GM12878 (cell line): ENCODE results near the gene PPP2R3B. TPM values are rescaled to one million over a fixed set of nuclear protein-coding genes. Genes with fewer than 3 reads are reported as not detected.

Experiments
- ATAC-seq: fragments of 200-7000 bp; cut with Tn5 transposase; 3 replicates; pipeline ENCODE4 v1.9.1; 2020; ENCODE audit warnings: mild to moderate bottlenecking, moderate library complexity
- BruUV-seq: library from RNA; stranded (reverse); fragments of 400-500 nt; replicated peaks from 2 replicates; lab custom pipeline; 2021; lab: Mats Ljungman, UMichigan
- CTCF ChIA-PET: fragments of 300-600 bp; sonication (Branson Sonifier 250); formaldehyde crosslinking; extraction: SDS; loops from one replicate; lab custom pipeline; 2021; ENCODE audit warnings: inconsistent platforms; lab: Yijun Ruan, JAX
- POLR2A ChIA-PET: fragments of 350-600 bp; formaldehyde crosslinking; extraction: SDS; loops from one replicate; lab custom pipeline; 2021; ENCODE audit warnings: inconsistent platforms; lab: Charles Lee
- RAD21 ChIA-PET: fragments of 300-600 bp; sonication (Branson Sonifier 250); formaldehyde crosslinking; loops from one replicate; lab custom pipeline; 2023; ENCODE audit warnings: antibody characterized with exemption; ENCODE audit not compliant: unreplicated experiment; lab: Charles Lee
- SMC1A ChIA-PET: fragments of 300-600 bp; sonication (Branson Sonifier 250); formaldehyde crosslinking; loops from one replicate; lab custom pipeline; 2023; ENCODE audit not compliant: unreplicated experiment, uncharacterized antibody; lab: Charles Lee
- DNase-seq: peaks from one replicate; pipeline ENCODE4 v3.0.0-alpha.2; 2011; ENCODE audit warnings: low read depth, low spot score
- FAIRE-seq: peaks from 3 replicates; lab custom pipeline; 2011; peaks lifted over from hg19 to GRCh38; lab: Jason Lieb, UNC
- H2AFZ ChIP-seq: 2 replicates; pipeline ENCODE4 v1.6.0; 2011; ENCODE audit warnings: low read depth, low read length, control low read depth; ENCODE audit not compliant: control insufficient read depth
- H3K27ac ChIP-seq: 2 replicates; pipeline ENCODE4 v1.5.1; 2011; ENCODE audit warnings: control low read depth; ENCODE audit not compliant: control insufficient read depth, insufficient read depth
- H3K27me3 ChIP-seq, 2 experiments: replicated peaks in 1 of 2; 2 replicates each; pipeline versions ENCODE4 v1.6.0 to v1.6.1; 2011; ENCODE audit warnings: low read length in 1 of 2; ENCODE audit not compliant: control insufficient read depth in 2 of 2, insufficient read depth in 2 of 2
- H3K36me3 ChIP-seq, 2 experiments: 2 replicates each; pipeline ENCODE4 v1.5.1; 2011; ENCODE audit warnings: low read length in 1 of 2; ENCODE audit not compliant: control insufficient read depth in 2 of 2, insufficient read depth in 2 of 2
- H3K4me1 ChIP-seq: 2 replicates; pipeline ENCODE4 v1.6.1; 2011; ENCODE audit warnings: mild to moderate bottlenecking, low read length, moderate library complexity, mixed read lengths; ENCODE audit not compliant: control insufficient read depth, insufficient read depth
- H3K4me2 ChIP-seq: 2 replicates; pipeline ENCODE4 v1.6.0; 2011; ENCODE audit warnings: control low read depth; ENCODE audit not compliant: control insufficient read depth, insufficient read depth
- H3K4me3 ChIP-seq: fragments of 200-600 bp; sonication (generic); 2 replicates; pipeline ENCODE4 v1.5.1; 2016
- H3K79me2 ChIP-seq: 2 replicates; pipeline ENCODE4 v1.6.0; 2011; ENCODE audit warnings: low read length; ENCODE audit not compliant: control insufficient read depth, insufficient read depth
- H3K9ac ChIP-seq: 2 replicates; pipeline ENCODE4 v1.8.0; 2011; ENCODE audit warnings: low read length, control low read depth, mixed read lengths; ENCODE audit not compliant: control insufficient read depth, insufficient read depth
- H3K9me3 ChIP-seq: replicated peaks from 3 replicates; pipeline ENCODE4 v1.5.1; 2011; ENCODE audit warnings: mild to moderate bottlenecking, low read length; ENCODE audit not compliant: control insufficient read depth, insufficient read depth
- H4K20me1 ChIP-seq: 2 replicates; pipeline ENCODE4 v1.6.0; 2011; ENCODE audit not compliant: control insufficient read depth, insufficient read depth
- EGR1 ChIP-seq, 2 experiments: IDR thresholded peaks; 1 replicate in 1 of 2; 2 replicates in 1 of 2; pipeline ENCODE4 v1.6.1; 2011 to 2012; ENCODE audit warnings: low read depth in 2 of 2, low read length in 2 of 2, borderline replicate concordance in 1 of 2, mild to moderate bottlenecking in 1 of 2, moderate library complexity in 1 of 2
- WGBS: methylation state at CpG from one replicate; pipeline ENCODE4 v1.1.6; 2016; ENCODE audit warnings: low lambda C conversion rate; ENCODE audit not compliant: insufficient replicate concordance, insufficient coverage; ENCODE audit errors: missing lambda C conversion rate; 5-methylcytosine and 5-hydroxymethylcytosine counted together
- in situ Hi-C: fragments of 300-500 bp; cut with MboI; formaldehyde crosslinking; loops from 9 replicates; pipeline ENCODE4 v1.14.3; 2018; ENCODE audit warnings: mixed read lengths
- intact Hi-C: fragments of 100-400 bp; cut with micrococcal nuclease; formaldehyde crosslinking; loops from one replicate; pipeline ENCODE4 v1.14.2; 2022; ENCODE audit not compliant: unreplicated experiment
- polyA plus RNA-seq, 11 experiments: library from polyadenylated mRNA; depleted of rRNA in 4 of 11; unstranded in 6 of 11; stranded (reverse) in 5 of 11; fragments of >200 nt; fragmentation: Nextera tagmentation in 4 of 11; fragmentation: Illumina TruSeq in 1 of 11; extraction: Ambion mirVana in 4 of 11; extraction: Trizol in 1 of 11; gene quantifications; 1 replicate in 1 of 11; 2 replicates in 10 of 11; pipeline versions ENCODE4 v1.2.1 to v1.2.3, GENCODE V29; 2011 to 2016; ENCODE audit warnings: inconsistent platforms in 2 of 11, missing spikeins in 2 of 11, low read depth in 1 of 11
- total RNA-seq, 4 experiments: library from RNA; depleted of rRNA in 3 of 4; stranded (reverse); fragments of >200 nt in 3 of 4; fragmentation: Illumina TruSeq in 1 of 4; extraction: Trizol in 1 of 4; gene quantifications; 2 replicates each; pipeline versions ENCODE4 v1.2.1 to v1.2.3, GENCODE V29; 2013 to 2021
- TF ChIP-seq, protein P1 (sequence below): IDR thresholded peaks from 2 replicates; pipeline ENCODE4 v1.6.1; 2012; ENCODE audit warnings: low read length, inconsistent platforms

The PPP2R3B gene
- total and polyA plus RNA-seq, 10 of the 15 experiments (the other 5 are each of a cell fraction or from before 2014, with no cell fraction given), result 0.11 to 34.3 (median 9.7) TPM; not detected in 1

DNA sequence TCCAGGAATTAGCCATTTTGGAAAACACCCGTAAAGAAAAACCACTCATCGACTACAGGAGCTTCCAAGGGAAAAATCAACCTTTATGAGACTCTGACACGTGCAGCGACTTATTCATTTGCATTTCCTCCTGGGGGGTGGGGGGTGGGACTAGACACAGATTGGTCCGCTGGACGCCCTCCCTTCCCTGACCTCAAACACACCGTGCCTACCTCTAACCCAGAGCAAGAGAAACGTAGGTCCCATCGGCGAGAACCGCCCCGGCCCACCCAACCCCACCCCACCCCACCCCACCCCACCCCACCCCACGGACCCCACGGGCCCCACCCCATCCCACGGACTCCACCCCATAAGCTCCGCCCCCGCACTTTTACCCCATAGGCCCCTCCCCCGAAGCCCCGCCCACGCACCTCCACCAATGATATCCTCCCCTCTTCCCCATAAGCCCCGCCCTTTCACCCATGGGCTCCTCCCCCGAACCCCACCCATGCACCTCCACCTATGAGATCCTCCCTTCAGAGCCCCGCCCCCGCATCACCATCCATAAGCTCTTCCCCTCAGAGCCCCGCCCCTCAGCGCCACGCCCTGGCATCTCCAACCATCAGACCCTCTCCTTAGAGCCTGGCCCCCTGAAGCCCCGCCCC lies 69.2 kb downstream of the PPP2R3B start:
- Histone ChIP-seq H3K9ac (no peak overlapping the region), H3K4me1 (peaks cover 7% of the 10 kb centered on the region), H3K27me3 (no peaks in the 10 kb centered on the region), H4K20me1 (no peaks in the 10 kb centered on the region), H3K4me3 (peak overlapping the region; percentile 73), H3K9me3 (no peaks in the 10 kb centered on the region), H3K36me3 (peaks cover 0 to 8% of the 10 kb centered on the region in 2 experiments; a peak in 3 of 4 replicates), H2AFZ (no peak overlapping the region), H3K79me2 (peaks cover 14% of the 10 kb centered on the region), H3K27ac (no peak overlapping the region; the same call in 1 of the 2 replicates), H3K4me2 (peak overlapping the region; percentile 4; the same call in 1 of the 2 replicates)
- WGBS, result 57% methylated on average over 7 of the region's 28 CpGs
- no TSS peak for BruUV-seq
- no peak for FAIRE-seq
- intact Hi-C loops, result loop anchor here (2.0 to 10.0 kb wide), 4 partner anchors 35 to 1135 kb away; partner anchors contain the start of genes ASMTL, PLCXD1 and PPP2R3B
- CTCF ChIA-PET, result no interaction called here
- RAD21 ChIA-PET, result no interaction called here
- DNase-seq, result no peak
- SMC1A ChIA-PET, result no interaction called here
- POLR2A ChIA-PET, result no interaction called here
- in situ Hi-C loops, result no loop called here
- no peak for ATAC-seq
- TF ChIP-seq EGR1 (IDR thresholded peaks at IDR 0.05; ENCODE audit: borderline replicate concordance in 1 of 2, low read depth in 2 of 2, low read length in 2 of 2), result peak in 1 of 2 experiments; percentile 75; a peak in 1 of 3 replicates
- TF ChIP-seq, protein P1, sequence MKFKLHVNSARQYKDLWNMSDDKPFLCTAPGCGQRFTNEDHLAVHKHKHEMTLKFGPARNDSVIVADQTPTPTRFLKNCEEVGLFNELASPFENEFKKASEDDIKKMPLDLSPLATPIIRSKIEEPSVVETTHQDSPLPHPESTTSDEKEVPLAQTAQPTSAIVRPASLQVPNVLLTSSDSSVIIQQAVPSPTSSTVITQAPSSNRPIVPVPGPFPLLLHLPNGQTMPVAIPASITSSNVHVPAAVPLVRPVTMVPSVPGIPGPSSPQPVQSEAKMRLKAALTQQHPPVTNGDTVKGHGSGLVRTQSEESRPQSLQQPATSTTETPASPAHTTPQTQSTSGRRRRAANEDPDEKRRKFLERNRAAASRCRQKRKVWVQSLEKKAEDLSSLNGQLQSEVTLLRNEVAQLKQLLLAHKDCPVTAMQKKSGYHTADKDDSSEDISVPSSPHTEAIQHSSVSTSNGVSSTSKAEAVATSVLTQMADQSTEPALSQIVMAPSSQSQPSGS, result no peak
- TF ChIP-seq, all 136 proteins: peak for 1
